AG10803 (cell line): ENCODE results near the gene KRTAP9-3.
"Not testable (repeated sequence)": the region's sequence is repeated elsewhere in the genome, so short reads cannot be mapped to it uniquely, and the experiment has no call there.

Source experiments
- DNase-seq: peaks from one replicate; pipeline ENCODE4 v3.0.0; 2010; ENCODE audit warnings: low read depth
- H3K4me3 ChIP-seq: 2 replicates; pipeline ENCODE4 v1.5.1; 2011; ENCODE audit warnings: mild to moderate bottlenecking, low read length, control low read depth
- TF ChIP-seq, protein P1 (sequence below): conservative IDR thresholded peaks from 2 replicates; pipeline ENCODE4 v1.5.1; 2011; ENCODE audit warnings: mild to moderate bottlenecking, low read length, control low read depth, inconsistent platforms

KRTAP9-3 gene, protein sequence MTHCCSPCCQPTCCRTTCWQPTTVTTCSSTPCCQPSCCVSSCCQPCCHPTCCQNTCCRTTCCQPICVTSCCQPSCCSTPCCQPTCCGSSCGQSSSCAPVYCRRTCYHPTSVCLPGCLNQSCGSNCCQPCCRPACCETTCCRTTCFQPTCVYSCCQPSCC

DNA sequence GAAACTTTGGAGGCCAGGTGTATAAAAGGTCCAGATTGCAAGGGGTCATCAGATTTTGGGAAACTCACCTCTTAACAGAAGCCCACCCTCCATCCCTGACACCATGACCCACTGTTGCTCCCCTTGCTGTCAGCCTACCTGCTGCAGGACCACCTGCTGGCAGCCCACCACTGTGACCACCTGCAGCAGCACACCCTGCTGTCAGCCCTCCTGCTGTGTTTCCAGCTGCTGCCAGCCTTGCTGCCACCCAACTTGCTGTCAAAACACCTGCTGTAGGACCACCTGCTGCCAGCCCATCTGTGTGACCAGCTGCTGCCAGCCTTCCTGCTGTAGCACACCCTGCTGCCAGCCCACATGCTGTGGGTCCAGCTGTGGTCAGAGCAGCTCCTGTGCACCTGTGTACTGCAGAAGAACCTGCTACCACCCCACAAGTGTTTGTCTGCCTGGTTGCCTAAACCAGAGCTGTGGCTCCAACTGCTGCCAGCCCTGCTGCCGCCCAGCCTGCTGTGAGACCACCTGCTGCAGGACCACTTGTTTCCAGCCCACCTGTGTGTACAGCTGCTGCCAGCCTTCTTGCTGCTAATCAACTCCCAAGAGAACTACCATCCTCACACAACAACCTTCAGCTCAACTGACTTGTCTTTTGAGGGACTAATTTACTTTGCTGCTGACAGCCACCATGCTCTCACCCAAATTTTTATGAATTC, at the start of gene KRTAP9-3:
KRTAP9-3 (plus strand) TSS at position 51 of the 707 bp plus-strand sequence; CDS start at position 104, 53 bp downstream.
- not testable (repeated sequence) for DNase-seq, H3K4me3 ChIP-seq

DNA sequence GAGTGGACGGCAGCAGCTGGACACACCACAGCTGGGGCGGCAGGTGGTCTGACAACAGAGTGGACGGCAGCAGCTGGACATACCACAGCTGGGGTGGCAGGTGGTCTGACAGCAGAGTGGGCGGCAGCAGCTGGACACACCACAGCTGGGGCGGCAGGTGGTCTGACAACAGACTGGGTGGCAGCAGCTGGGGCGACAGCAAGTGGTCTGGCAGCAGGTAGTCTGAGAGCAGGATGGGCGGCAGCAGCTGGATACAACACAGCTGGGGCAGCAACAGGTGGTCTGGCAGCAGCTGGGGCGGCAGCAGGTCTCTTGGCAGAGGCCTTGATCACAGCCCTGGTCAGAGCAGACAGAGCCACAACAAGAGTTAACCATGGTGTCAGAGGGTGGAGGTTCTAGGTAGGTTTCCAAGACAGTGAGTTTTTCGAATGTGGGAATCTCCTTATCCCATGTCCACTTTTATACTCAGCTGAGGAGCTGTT, 47.7 kb upstream of the KRTAP9-3 start, which contains the start of gene KRTAP4-1:
KRTAP4-1 (minus strand) TSS at position 432 of the 482 bp plus-strand sequence; CDS start at position 375, 57 bp downstream.
- H3K4me3 ChIP-seq = no peak within 1 kb of the TSS
- TF ChIP-seq, protein P1, sequence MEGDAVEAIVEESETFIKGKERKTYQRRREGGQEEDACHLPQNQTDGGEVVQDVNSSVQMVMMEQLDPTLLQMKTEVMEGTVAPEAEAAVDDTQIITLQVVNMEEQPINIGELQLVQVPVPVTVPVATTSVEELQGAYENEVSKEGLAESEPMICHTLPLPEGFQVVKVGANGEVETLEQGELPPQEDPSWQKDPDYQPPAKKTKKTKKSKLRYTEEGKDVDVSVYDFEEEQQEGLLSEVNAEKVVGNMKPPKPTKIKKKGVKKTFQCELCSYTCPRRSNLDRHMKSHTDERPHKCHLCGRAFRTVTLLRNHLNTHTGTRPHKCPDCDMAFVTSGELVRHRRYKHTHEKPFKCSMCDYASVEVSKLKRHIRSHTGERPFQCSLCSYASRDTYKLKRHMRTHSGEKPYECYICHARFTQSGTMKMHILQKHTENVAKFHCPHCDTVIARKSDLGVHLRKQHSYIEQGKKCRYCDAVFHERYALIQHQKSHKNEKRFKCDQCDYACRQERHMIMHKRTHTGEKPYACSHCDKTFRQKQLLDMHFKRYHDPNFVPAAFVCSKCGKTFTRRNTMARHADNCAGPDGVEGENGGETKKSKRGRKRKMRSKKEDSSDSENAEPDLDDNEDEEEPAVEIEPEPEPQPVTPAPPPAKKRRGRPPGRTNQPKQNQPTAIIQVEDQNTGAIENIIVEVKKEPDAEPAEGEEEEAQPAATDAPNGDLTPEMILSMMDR = no peak
- no peak for DNase-seq

DNA sequence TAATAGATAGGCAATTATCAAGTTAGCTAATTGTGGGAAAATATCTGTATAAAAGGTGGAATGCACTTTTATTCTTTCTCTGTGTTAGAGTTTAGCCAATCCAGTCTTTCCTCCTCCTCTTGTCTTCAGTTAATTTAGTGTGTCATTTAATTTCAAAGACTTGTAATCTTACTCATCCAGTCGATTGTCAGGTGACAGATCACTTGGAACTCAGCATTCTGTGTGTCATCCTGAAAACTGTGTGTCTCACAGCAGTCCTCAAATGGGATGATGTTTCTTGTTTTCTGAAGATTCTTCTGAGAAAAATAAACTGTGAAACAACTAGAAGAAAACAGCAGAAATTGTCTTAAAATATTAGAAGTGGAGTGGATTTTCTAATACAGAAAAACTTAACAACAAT, 47.2 kb upstream of the KRTAP9-3 start:
- no peak for DNase-seq
- TF ChIP-seq, protein P1 = no peak
- H3K4me3 ChIP-seq = no peak overlapping the region

DNA sequence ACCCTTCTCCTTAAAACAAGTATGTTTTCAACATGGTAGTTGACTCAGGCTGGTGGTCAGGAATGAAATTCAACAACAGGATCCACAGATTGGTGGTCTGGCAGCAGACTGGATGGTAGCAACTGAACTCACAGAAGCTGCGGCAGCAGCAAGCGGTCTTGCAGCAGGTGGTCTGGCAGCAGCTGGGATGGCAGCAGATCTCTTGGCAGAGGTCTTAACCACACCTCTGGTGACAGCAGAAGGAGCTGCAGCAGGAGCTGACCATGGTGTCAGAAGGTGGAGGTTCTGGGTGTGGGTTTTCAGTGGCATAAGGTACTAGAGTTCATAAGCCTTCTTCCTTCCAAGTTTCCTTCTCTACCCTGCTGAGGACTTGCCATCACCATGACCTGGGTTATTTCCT, 45.4 kb upstream of the KRTAP9-3 start:
- TF ChIP-seq, protein P1 = no peak

DNA sequence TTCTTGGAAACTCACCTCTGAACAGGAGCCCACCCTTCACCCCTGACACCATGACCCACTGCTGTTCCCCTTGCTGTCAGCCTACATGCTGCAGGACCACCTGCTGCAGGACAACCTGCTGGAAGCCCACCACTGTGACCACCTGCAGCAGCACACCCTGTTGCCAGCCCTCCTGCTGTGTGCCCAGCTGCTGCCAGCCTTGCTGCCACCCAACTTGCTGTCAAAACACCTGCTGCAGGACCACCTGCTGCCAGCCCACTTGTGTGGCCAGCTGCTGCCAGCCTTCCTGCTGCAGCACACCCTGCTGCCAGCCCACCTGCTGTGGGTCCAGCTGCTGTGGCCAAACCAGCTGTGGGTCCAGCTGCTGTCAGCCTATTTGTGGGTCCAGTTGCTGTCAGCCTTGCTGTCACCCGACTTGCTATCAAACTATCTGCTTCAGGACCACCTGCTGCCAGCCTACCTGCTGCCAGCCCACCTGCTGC, 42.4 kb upstream of the KRTAP9-3 start, which contains the start of gene KRTAP9-1:
KRTAP9-1 (plus strand) TSS at position 51 of the 482 bp plus-strand sequence; CDS start at position 51, 0 bp downstream.
- not testable (repeated sequence) for H3K4me3 ChIP-seq, DNase-seq

More for the DNA sequence above, 45.4 kb upstream of the KRTAP9-3 start:
- no peak for DNase-seq
- H3K4me3 ChIP-seq = no peak overlapping the region

DNA sequence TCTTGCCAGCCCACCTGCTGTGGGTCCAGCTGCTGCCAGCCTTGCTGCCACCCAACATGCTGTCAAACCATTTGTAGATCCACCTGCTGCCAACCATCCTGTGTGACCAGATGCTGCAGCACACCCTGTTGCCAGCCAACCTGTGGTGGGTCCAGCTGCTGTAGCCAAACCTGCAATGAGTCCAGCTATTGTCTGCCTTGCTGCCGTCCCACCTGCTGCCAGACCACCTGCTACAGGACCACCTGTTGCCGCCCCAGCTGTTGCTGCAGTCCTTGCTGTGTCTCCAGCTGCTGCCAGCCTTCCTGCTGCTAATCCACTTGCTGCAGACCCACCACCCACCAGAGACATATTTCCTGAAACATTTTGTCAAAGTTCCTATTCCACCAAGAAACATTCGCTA, 41.9 kb upstream of the KRTAP9-3 start:
- no peak overlapping the region for H3K4me3 ChIP-seq
- TF ChIP-seq, protein P1 = no peak
- no peak for DNase-seq

DNA sequence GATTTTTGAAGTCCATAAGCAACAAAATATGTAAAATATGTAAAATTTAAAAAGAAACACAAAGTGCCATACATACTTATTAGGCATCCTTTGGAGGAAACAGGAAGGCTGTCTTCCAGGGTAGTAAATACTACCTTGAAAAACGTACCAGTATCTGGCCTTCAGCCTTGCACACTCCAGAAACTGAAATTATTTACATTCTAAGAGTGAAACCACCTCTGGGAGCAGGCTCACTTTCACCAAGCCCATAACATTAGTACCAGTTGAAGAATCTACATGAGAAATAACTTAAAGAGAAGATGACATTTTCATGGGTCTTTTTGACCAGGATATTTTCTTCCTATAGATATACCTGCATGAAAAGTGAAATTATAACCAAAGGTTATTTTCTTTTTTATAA, 36.2 kb upstream of the KRTAP9-3 start:
- TF ChIP-seq, protein P1 = no peak
- H3K4me3 ChIP-seq = no peak overlapping the region
- DNase-seq = no peak

DNA sequence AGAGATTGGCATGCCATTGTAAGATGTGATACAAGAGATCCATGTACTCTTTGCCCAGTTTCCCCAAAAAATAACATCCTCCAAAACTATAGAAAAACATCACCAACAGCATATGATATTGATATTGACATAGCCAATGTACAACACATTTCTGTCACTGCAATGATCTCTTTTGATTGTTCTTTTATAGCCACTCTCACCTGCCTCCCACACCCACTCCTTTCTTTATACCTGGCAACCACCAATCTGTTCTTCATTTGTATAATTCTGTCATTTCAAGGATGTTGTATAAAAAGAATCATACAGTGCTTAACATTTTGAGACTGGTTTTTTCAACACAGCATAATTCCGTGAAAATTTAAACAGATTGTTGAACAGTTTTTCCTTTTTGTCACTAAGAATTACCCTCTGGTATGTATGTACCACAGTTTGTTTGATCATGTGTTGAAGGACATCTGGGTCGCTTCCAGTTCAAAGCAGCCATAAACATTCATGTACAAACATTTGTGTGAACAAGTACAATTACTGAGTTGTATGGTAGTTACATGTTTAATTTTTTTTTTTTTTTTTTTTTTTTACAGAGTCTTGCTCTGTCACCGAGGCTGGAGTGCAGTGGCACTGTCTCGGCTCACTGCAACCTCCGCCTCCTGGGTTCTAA, 32.7 kb upstream of the KRTAP9-3 start:
- TF ChIP-seq, protein P1 = no peak
- no peak overlapping the region for H3K4me3 ChIP-seq
- no peak for DNase-seq
